B cell (primary cell): ENCODE results near the gene RP2.

Source experiments
- CTCF ChIP-seq: fragments of 200-600 bp; IDR thresholded peaks from one replicate; pipeline ENCODE4 v1.8.0; 2022; ENCODE audit warnings: antibody characterized with exemption, mild to moderate bottlenecking
- EZH2 ChIP-seq: IDR thresholded peaks from 2 replicates; pipeline ENCODE4 v1.6.1; 2012; ENCODE audit warnings: borderline replicate concordance, low read depth, mild to moderate bottlenecking, moderate library complexity, low read length; ENCODE audit not compliant: insufficient read depth, poor library complexity, severe bottlenecking

DNA sequence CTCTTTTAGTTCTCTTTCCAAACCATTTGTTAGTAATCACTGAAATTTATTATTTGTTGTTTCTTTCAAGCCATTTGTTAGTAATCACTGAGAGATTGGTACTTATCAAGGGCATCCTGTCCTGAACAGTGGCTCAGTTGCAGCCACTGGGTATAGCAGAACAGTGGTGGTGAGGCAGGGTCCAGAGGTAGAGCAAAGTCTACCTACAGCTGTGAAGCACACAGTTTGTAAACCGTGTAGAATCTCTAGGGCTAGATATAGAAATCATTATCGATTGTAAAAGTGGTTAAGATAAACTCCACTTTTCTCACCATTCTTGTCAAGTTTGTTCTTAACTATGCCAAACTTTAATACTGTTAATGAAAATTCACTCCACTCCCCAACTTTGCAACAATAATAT lies 79.4 kb downstream of the RP2 start:
- TF ChIP-seq CTCF: no peak
- TF ChIP-seq EZH2: no peak
